Neural progenitor cell (in vitro differentiated cells): ENCODE data around the gene ATG5. TPM values are rescaled to one million over a fixed set of nuclear protein-coding genes. Genes with fewer than 3 reads are reported as not detected.

Experiments
- DNase-seq: peaks from one replicate; pipeline ENCODE4 v3.0.0-alpha.2; 2016; ENCODE audit warnings: low spot score
- H2AFZ ChIP-seq: fragments of 200-600 bp; sonication (generic); replicated peaks from 2 replicates; pipeline ENCODE4 v1.6.1; 2016; ENCODE audit warnings: antibody characterized with exemption
- H3F3A ChIP-seq: fragments of 200-600 bp; sonication (generic); 2 replicates; pipeline ENCODE4 v1.6.1; 2016; ENCODE audit warnings: antibody characterized with exemption, low read depth
- H3K27ac ChIP-seq: fragments of 200-600 bp; sonication (generic); 2 replicates; pipeline ENCODE4 v1.5.1; 2016; ENCODE audit warnings: mild to moderate bottlenecking
- H3K27me3 ChIP-seq: fragments of 200-600 bp; sonication (generic); 2 replicates; pipeline ENCODE4 v1.6.1; 2016; ENCODE audit warnings: mild to moderate bottlenecking, moderate library complexity
- H3K36me3 ChIP-seq: fragments of 200-600 bp; sonication (generic); 2 replicates; pipeline ENCODE4 v1.5.1; 2016
- H3K4me1 ChIP-seq: fragments of 200-600 bp; sonication (generic); 2 replicates; pipeline ENCODE4 v1.6.1; 2016; ENCODE audit warnings: mixed run types
- H3K4me2 ChIP-seq: fragments of 200-600 bp; sonication (generic); 2 replicates; pipeline ENCODE4 v1.6.1; 2016
- H3K4me3 ChIP-seq: fragments of 200-600 bp; sonication (generic); 2 replicates; pipeline ENCODE4 v1.5.1; 2016
- H3K79me2 ChIP-seq: fragments of 200-600 bp; sonication (generic); 2 replicates; pipeline ENCODE4 v1.6.1; 2016; ENCODE audit warnings: low read depth
- H3K9ac ChIP-seq: fragments of 200-600 bp; sonication (generic); 2 replicates; pipeline ENCODE4 v1.6.1; 2016
- H3K9me3 ChIP-seq: fragments of 200-600 bp; sonication (generic); 2 replicates; pipeline ENCODE4 v1.5.1; 2016; ENCODE audit warnings: low read depth
- H4K20me1 ChIP-seq: fragments of 200-600 bp; sonication (generic); 2 replicates; pipeline ENCODE4 v1.6.1; 2016; ENCODE audit warnings: low read depth
- H3K27ac Mint-ChIP-seq: 3 replicates; pipeline ENCODE4 v1.8.0; 2021; ENCODE audit warnings: mixed read lengths
- H3K27me3 Mint-ChIP-seq: 2 replicates; pipeline ENCODE4 v1.8.0; 2022; ENCODE audit warnings: low read depth, mild to moderate bottlenecking, inconsistent platforms, moderate library complexity, mixed read lengths; ENCODE audit not compliant: insufficient read depth
- H3K36me3 Mint-ChIP-seq: 3 replicates; pipeline ENCODE4 v1.8.0; 2021; ENCODE audit warnings: mixed read lengths
- H3K4me1 Mint-ChIP-seq: 3 replicates; pipeline ENCODE4 v1.8.0; 2021; ENCODE audit warnings: mixed read lengths
- H3K4me3 Mint-ChIP-seq: 3 replicates; pipeline ENCODE4 v1.8.0; 2021; ENCODE audit warnings: mild to moderate bottlenecking, moderate library complexity, mixed read lengths
- H3K9me3 Mint-ChIP-seq: 3 replicates; pipeline ENCODE4 v1.8.0; 2020; ENCODE audit warnings: mixed read lengths
- EZH2 ChIP-seq: fragments of 200-600 bp; sonication (generic); IDR thresholded peaks from 2 replicates; pipeline ENCODE4 v1.6.1; 2017; ENCODE audit warnings: antibody characterized with exemption, mild to moderate bottlenecking, moderate library complexity
- EZH2phosphoT487 ChIP-seq: fragments of 200-600 bp; sonication (generic); IDR thresholded peaks from 2 replicates; pipeline ENCODE4 v1.6.1; 2017; ENCODE audit warnings: antibody characterized with exemption
- total RNA-seq: library from RNA; depleted of rRNA; stranded (reverse); fragments of >200 nt; gene quantifications from 2 replicates; pipeline ENCODE4 v1.2.3, GENCODE V29; 2015; ENCODE audit warnings: low replicate concordance
- TF ChIP-seq, protein P1 (sequence below): fragments of 200-600 bp; sonication (generic); IDR thresholded peaks from 2 replicates; pipeline ENCODE4 v1.5.1; 2017; ENCODE audit warnings: antibody characterized with exemption, mild to moderate bottlenecking

ATG5 gene
- total RNA-seq, 1 donor from 2014 or later, result 45.0 TPM

DNA sequence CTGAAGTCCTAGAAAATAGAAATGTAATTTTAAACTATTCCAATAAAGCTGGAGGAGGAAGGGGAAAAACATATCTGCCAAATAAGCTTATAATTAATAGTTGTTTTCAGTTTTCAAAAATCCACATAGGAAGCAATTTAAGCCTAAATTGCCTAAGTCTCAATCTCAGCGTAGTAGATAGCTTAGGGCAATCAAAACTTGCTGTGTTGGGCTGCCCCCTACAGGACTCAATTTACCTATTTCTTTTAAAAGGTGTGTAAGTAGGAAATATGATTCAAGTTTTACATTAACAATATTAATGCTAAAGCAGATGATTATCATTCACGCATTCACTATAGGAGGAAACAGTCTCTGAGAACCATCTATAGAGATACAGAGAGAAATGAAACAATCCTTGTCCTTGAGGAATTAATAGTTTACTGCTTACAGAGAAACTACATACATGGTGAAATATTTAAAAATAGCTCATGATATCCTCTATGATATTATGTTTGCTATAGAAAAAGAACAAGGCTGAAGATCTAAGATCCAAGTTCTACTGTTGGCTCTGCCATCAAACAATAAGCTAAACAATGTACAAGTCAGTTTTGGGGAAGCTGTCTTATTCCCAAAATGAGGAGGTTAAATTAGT, 102.1 kb downstream of the ATG5 start:
- no peak overlapping the region for H2AFZ ChIP-seq
- peaks cover 4% of the 10 kb centered on the region for H3K4me1 Mint-ChIP-seq

DNA sequence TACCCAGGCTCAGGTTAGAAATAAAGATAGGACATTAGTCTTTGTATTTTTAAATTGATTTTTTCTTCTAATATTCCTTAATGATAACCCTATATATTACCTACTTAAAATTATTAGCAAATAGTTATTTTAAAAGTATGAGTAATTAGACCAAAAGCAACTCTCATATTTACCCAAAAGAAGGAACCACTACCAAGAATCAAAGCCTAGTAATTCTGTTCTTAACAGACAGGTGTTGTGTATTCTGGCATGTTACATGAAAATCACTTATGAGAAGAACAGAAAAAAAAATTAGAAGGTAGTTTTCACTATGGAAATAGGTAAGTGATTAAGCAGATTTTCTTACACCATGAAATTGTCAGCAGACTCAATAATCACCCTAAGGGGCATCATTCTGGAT, 105.1 kb downstream of the ATG5 start:
- H3K27ac Mint-ChIP-seq, result no peak overlapping the region
- H3K9me3 ChIP-seq, result no peaks in the 10 kb centered on the region
- H3K4me2 ChIP-seq, result no peak overlapping the region
- H3K79me2 ChIP-seq, result peaks cover 8% of the 10 kb centered on the region
- H3K4me1 Mint-ChIP-seq, result peaks cover 6% of the 10 kb centered on the region
- peaks cover 7% of the 10 kb centered on the region for H4K20me1 ChIP-seq
- no peak overlapping the region for H3K27ac ChIP-seq
- DNase-seq, result no peak
- H3K36me3 Mint-ChIP-seq, result no peaks in the 10 kb centered on the region
- no peak overlapping the region for H2AFZ ChIP-seq
- no peaks in the 10 kb centered on the region for H3K27me3 ChIP-seq
- TF ChIP-seq EZH2 (no peak), EZH2phosphoT487 (no peak)
- TF ChIP-seq, protein P1, sequence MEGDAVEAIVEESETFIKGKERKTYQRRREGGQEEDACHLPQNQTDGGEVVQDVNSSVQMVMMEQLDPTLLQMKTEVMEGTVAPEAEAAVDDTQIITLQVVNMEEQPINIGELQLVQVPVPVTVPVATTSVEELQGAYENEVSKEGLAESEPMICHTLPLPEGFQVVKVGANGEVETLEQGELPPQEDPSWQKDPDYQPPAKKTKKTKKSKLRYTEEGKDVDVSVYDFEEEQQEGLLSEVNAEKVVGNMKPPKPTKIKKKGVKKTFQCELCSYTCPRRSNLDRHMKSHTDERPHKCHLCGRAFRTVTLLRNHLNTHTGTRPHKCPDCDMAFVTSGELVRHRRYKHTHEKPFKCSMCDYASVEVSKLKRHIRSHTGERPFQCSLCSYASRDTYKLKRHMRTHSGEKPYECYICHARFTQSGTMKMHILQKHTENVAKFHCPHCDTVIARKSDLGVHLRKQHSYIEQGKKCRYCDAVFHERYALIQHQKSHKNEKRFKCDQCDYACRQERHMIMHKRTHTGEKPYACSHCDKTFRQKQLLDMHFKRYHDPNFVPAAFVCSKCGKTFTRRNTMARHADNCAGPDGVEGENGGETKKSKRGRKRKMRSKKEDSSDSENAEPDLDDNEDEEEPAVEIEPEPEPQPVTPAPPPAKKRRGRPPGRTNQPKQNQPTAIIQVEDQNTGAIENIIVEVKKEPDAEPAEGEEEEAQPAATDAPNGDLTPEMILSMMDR, result no peak
- H3K9me3 Mint-ChIP-seq, result no peaks in the 10 kb centered on the region
- H3K4me1 ChIP-seq, result no peaks in the 10 kb centered on the region
- H3K4me3 ChIP-seq, result no peak overlapping the region
- H3K9ac ChIP-seq, result no peak overlapping the region
- no peak overlapping the region for H3K4me3 Mint-ChIP-seq
- peaks cover 5% of the 10 kb centered on the region for H3F3A ChIP-seq
- no peaks in the 10 kb centered on the region for H3K36me3 ChIP-seq
- no peaks in the 10 kb centered on the region for H3K27me3 Mint-ChIP-seq

More for the DNA sequence above, 102.1 kb downstream of the ATG5 start:
- no peak overlapping the region for H3K27ac ChIP-seq
- no peaks in the 10 kb centered on the region for H3K9me3 ChIP-seq
- H3K9ac ChIP-seq, result no peak overlapping the region
- Mint-ChIP-seq H3K36me3 (peaks cover 7% of the 10 kb centered on the region), H3K27ac (no peak overlapping the region), H3K27me3 (no peaks in the 10 kb centered on the region), H3K9me3 (peaks cover 2% of the 10 kb centered on the region), H3K4me3 (no peak overlapping the region)
- no peak overlapping the region for H3K4me3 ChIP-seq
- peaks cover 3% of the 10 kb centered on the region for H4K20me1 ChIP-seq
- H3K27me3 ChIP-seq, result no peaks in the 10 kb centered on the region
- peak; percentile 81 for DNase-seq
- TF ChIP-seq EZH2phosphoT487, result no peak
- TF ChIP-seq, protein P1, result peak; percentile 88
- peaks cover 8% of the 10 kb centered on the region for H3K79me2 ChIP-seq
- no peak overlapping the region for H3K4me2 ChIP-seq
- peaks cover 5% of the 10 kb centered on the region for H3F3A ChIP-seq
- H3K4me1 ChIP-seq, result no peaks in the 10 kb centered on the region
- no peaks in the 10 kb centered on the region for H3K36me3 ChIP-seq

DNA sequence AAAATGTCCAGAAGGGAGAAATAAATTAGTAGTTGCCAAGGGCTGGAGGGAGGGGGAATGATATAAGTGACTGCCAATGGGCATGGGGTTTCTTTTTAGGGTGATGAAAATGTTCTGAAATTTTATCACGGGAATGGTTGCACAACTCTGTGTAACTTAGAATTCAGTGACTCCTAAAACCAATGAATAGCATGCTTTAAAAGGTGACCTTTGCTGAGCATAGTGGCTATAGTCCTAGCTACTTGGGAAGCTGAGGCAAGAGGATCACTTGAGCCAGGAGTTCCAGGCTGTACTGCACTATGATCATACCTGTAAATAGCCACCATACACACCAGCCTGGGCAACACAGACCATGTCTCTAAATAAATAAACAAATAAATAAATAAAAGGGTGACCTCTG, 109.0 kb downstream of the ATG5 start:
- no peak overlapping the region for H3K4me3 Mint-ChIP-seq
- Histone ChIP-seq H3K27me3 (no peaks in the 10 kb centered on the region), H3K9me3 (no peaks in the 10 kb centered on the region), H3K9ac (no peak overlapping the region), H3K79me2 (no peaks in the 10 kb centered on the region), H3K4me2 (no peak overlapping the region), H3K4me1 (no peaks in the 10 kb centered on the region), H3K27ac (no peak overlapping the region), H2AFZ (no peak overlapping the region), H3F3A (no peaks in the 10 kb centered on the region), H3K4me3 (no peak overlapping the region), H4K20me1 (peaks cover 4% of the 10 kb centered on the region), H3K36me3 (no peaks in the 10 kb centered on the region)
- DNase-seq, result no peak
- H3K36me3 Mint-ChIP-seq, result no peaks in the 10 kb centered on the region
- TF ChIP-seq, protein P1, result no peak
- no peak for TF ChIP-seq EZH2phosphoT487
- no peak for TF ChIP-seq EZH2
- H3K27ac Mint-ChIP-seq, result no peak overlapping the region
- no peaks in the 10 kb centered on the region for H3K27me3 Mint-ChIP-seq
- no peaks in the 10 kb centered on the region for H3K9me3 Mint-ChIP-seq
- H3K4me1 Mint-ChIP-seq, result peaks cover 6% of the 10 kb centered on the region
